ENCODE data around the gene PHB1.

Gene PHB1
- 26.7 to 38.6 (median 38.3) reads per million in 3 donors for total RNA-seq

DNA sequence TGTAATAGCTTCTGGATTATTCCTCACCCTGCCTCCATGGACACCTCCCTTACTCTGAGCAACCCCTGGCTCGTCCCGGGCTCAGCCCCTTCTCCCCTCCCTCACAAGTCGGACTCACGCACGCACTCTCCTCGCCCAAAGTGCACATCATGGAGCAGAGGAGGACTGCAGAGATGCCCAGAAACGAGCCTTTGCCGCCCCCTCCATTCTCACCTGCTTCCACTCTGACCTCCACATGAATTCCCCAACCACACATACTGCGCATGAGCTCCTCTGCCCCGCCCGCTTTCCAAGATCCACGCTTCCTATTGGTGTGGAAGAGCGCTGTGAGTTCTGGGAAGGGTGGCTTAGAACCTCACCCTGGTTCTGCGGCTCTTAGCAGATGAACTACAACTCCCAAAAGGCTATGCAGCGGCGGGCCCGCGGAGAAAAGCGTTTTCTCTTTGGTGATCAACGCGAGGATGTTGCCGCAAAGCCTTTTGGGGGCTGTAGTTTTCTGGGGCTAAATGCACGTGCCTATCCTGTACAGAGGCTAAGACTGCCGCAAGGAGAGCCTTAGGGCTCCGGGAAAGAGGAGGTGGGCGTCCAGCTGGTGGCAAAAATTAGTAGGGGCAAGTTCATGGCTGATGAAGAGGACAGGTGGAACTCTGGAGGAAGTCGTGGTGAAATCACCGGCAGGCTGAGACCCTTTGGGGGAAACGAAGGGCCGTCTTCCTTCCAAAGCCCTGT, at the start of gene PHB1:
Gene PHB1, minus strand, starts transcription at position 261 of the 729 bp plus-strand sequence. CDS start 1,618 bp downstream, outside the sequence.
- Histone ChIP-seq H3K4me3 (ENCODE audit: insufficient read depth, low read depth, low read length, poor library complexity, severe bottlenecking) (peak within 1 kb of the TSS; percentile 89), H3K27ac (ENCODE audit: insufficient read depth, low read length, poor library complexity, severe bottlenecking) (peak within 1 kb of the TSS; percentile 72), H3K36me3 (ENCODE audit: control insufficient read depth, insufficient read depth, low read length) (peaks cover 26% of the 10 kb centered on the region), H3K9me3 (ENCODE audit: control insufficient read depth, low read length) (no peaks in the 10 kb centered on the region), H3K27me3 (replicated peaks; ENCODE audit: control insufficient read depth, insufficient read depth, low read length, poor library complexity, severe bottlenecking) (no peaks in the 10 kb centered on the region), H3K4me1 (ENCODE audit: control insufficient read depth, insufficient read depth, low read length, poor library complexity, severe bottlenecking) (no peaks in the 10 kb centered on the region)
- DNase-seq, result peak; percentile 86 to 94 (median 93)

DNA sequence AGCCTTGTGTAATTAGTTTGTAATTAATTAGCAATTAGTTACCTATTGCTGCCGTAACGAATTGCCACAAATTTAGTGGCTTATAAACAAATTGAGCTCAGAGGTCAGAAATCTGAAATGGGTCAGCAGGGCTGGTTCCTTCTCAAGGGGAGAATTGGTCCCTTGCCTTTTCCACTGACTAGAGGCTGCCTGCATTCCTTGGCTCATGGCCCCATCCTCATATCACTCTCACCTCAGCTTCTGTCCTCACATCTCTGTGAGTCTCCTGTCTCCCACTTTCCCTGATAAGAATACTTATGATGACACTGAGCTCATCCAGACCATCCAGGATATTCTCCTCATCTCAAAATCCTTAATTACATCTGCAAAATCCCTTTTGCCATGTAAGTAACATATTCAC, 49.4 kb upstream of the PHB1 start:
- Histone ChIP-seq H3K27me3 (replicated peaks; ENCODE audit: control insufficient read depth, insufficient read depth, low read length, poor library complexity, severe bottlenecking) (no peaks in the 10 kb centered on the region), H3K27ac (ENCODE audit: insufficient read depth, low read length, poor library complexity, severe bottlenecking) (no peak overlapping the region), H3K4me1 (ENCODE audit: control insufficient read depth, insufficient read depth, low read length, poor library complexity, severe bottlenecking) (no peaks in the 10 kb centered on the region), H3K36me3 (ENCODE audit: control insufficient read depth, insufficient read depth, low read length) (no peaks in the 10 kb centered on the region), H3K4me3 (ENCODE audit: insufficient read depth, low read depth, low read length, poor library complexity, severe bottlenecking) (no peak overlapping the region), H3K9me3 (ENCODE audit: control insufficient read depth, low read length) (no peaks in the 10 kb centered on the region)
- DNase-seq, result no peak

DNA sequence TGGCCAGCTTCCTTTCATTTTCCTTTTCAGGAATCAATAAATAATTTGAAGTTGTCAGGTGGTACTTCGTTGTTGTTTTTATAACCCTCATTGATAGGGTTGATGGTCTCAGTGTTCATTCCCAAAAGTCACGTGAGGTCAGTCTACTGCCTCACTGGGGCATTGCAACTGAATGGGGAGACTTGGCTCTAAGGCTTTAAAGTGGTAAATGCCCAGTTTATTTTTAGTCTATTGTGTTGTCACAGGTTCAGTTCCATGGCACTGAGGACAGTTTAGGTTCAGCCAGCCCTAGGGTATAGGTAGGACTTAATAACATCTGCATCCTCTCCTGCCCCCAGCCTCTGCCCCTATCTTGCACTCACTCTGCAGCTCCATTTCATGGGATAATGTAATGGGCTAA, 46.9 kb upstream of the PHB1 start:
- Histone ChIP-seq H3K4me1 (ENCODE audit: control insufficient read depth, insufficient read depth, low read length, poor library complexity, severe bottlenecking) (no peaks in the 10 kb centered on the region), H3K36me3 (ENCODE audit: control insufficient read depth, insufficient read depth, low read length) (no peaks in the 10 kb centered on the region), H3K27ac (ENCODE audit: insufficient read depth, low read length, poor library complexity, severe bottlenecking) (no peak overlapping the region), H3K27me3 (replicated peaks; ENCODE audit: control insufficient read depth, insufficient read depth, low read length, poor library complexity, severe bottlenecking) (no peaks in the 10 kb centered on the region), H3K4me3 (ENCODE audit: insufficient read depth, low read depth, low read length, poor library complexity, severe bottlenecking) (no peak overlapping the region), H3K9me3 (ENCODE audit: control insufficient read depth, low read length) (no peaks in the 10 kb centered on the region)
- DNase-seq, result no peak

DNA sequence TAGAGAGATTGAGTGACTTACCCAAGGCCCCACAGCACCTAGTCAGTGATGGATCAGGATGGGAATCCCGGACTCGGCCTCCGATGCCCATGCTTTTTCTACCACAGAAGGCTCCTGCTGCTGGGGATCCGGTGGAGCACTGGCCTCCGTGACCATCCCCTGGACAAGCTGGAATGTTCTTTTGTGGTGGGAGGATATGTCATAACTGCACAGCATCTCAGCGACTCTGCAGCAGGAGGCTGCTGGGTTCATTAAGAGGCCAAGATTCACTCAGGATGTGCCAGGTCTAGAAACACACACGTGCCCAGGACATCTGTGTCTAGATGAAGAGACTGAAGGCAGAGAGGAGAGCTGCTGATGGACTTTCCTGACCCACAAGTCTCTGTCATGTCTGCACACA, 45.7 kb upstream of the PHB1 start:
- H3K27ac ChIP-seq (ENCODE audit: insufficient read depth, low read length, poor library complexity, severe bottlenecking), result no peak overlapping the region
- DNase-seq, result no peak
- no peaks in the 10 kb centered on the region for H3K9me3 ChIP-seq (ENCODE audit: control insufficient read depth, low read length)
- H3K4me3 ChIP-seq (ENCODE audit: insufficient read depth, low read depth, low read length, poor library complexity, severe bottlenecking), result no peak overlapping the region
- no peaks in the 10 kb centered on the region for H3K27me3 ChIP-seq (replicated peaks; ENCODE audit: control insufficient read depth, insufficient read depth, low read length, poor library complexity, severe bottlenecking)
- no peaks in the 10 kb centered on the region for H3K36me3 ChIP-seq (ENCODE audit: control insufficient read depth, insufficient read depth, low read length)
- no peaks in the 10 kb centered on the region for H3K4me1 ChIP-seq (ENCODE audit: control insufficient read depth, insufficient read depth, low read length, poor library complexity, severe bottlenecking)

DNA sequence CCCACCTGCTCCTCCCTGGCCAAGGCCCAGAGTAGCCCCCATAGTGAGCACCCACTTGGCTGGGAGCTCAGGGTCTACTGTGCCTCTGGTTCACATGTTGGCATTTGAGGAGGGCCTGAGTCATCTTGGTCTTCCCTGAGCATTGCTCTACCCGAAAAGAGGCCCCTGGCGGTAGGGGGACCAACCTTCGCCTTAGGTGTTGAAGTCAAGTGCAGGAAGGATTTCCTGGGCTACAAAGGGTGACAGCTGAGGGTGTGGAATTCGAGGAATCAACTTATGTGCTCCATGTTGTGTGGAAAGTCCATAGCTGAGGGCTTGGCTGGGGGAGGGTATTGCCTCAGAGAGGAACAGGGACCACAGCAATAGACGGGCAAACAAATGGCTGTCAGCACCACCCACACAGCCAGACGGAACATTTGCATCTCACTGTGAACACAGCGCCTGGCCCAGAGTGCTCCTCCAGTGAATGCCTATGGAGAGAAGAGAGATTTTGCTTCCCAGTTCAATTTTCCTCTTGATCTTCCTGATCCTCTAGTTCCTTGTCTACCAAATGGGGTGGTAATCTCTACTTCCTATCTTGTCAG, 44.8 kb upstream of the PHB1 start:
- DNase-seq, result no peak
- Histone ChIP-seq H3K36me3 (ENCODE audit: control insufficient read depth, insufficient read depth, low read length) (no peaks in the 10 kb centered on the region), H3K9me3 (ENCODE audit: control insufficient read depth, low read length) (no peaks in the 10 kb centered on the region), H3K27ac (ENCODE audit: insufficient read depth, low read length, poor library complexity, severe bottlenecking) (no peak overlapping the region), H3K27me3 (replicated peaks; ENCODE audit: control insufficient read depth, insufficient read depth, low read length, poor library complexity, severe bottlenecking) (no peaks in the 10 kb centered on the region), H3K4me1 (ENCODE audit: control insufficient read depth, insufficient read depth, low read length, poor library complexity, severe bottlenecking) (no peaks in the 10 kb centered on the region), H3K4me3 (ENCODE audit: insufficient read depth, low read depth, low read length, poor library complexity, severe bottlenecking) (no peak overlapping the region)

DNA sequence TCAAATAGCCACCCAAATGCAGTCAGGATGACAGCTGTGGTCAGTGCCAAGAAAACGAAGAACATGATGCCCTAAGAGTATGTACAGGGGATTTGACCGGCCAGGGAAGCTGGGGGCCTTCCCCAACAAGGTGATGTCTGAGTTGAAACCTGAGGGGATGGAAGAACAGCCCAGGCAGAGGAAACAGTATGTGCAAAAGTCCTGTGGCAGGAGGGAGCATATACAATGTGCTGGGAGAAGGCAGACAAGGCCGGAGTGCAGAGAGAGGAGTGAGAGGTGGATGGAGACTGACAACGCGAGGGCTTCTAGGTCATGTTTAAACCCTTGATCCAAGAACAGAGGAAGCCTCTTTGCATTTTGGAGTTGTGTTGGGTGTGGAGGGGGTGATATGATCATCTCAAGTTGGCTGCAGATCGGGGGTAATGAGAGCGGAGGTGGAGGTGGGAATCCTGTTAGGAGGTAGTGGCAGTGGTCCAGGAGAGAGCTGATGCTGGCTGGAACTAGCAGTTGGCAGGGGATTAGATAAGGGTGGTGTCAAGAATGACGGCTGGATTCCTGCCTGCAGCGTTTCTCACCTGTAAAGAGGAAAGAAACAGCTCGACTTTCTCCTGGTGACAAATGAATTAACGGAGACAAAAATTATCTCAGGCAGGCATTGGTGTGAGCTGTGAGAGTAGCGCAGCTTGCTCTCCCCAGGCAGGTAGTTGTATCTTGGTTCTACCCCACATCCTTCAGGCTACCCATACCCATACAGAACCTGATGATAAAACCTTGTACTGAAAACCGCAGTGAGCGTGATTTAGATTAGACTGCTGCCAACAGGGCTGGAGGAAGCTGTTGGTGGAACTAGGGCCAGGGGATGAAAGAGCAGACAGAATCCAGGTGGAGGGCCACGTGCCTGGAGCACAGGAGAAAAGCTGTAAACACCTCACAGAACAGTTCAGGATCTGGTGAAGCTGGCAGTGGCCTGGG, 43.2 kb upstream of the PHB1 start:
- no peaks in the 10 kb centered on the region for H3K27me3 ChIP-seq (replicated peaks; ENCODE audit: control insufficient read depth, insufficient read depth, low read length, poor library complexity, severe bottlenecking)
- no peak overlapping the region for H3K4me3 ChIP-seq (ENCODE audit: insufficient read depth, low read depth, low read length, poor library complexity, severe bottlenecking)
- no peaks in the 10 kb centered on the region for H3K4me1 ChIP-seq (ENCODE audit: control insufficient read depth, insufficient read depth, low read length, poor library complexity, severe bottlenecking)
- no peaks in the 10 kb centered on the region for H3K36me3 ChIP-seq (ENCODE audit: control insufficient read depth, insufficient read depth, low read length)
- no peak overlapping the region for H3K27ac ChIP-seq (ENCODE audit: insufficient read depth, low read length, poor library complexity, severe bottlenecking)
- H3K9me3 ChIP-seq (ENCODE audit: control insufficient read depth, low read length), result no peaks in the 10 kb centered on the region
- no peak for DNase-seq

DNA sequence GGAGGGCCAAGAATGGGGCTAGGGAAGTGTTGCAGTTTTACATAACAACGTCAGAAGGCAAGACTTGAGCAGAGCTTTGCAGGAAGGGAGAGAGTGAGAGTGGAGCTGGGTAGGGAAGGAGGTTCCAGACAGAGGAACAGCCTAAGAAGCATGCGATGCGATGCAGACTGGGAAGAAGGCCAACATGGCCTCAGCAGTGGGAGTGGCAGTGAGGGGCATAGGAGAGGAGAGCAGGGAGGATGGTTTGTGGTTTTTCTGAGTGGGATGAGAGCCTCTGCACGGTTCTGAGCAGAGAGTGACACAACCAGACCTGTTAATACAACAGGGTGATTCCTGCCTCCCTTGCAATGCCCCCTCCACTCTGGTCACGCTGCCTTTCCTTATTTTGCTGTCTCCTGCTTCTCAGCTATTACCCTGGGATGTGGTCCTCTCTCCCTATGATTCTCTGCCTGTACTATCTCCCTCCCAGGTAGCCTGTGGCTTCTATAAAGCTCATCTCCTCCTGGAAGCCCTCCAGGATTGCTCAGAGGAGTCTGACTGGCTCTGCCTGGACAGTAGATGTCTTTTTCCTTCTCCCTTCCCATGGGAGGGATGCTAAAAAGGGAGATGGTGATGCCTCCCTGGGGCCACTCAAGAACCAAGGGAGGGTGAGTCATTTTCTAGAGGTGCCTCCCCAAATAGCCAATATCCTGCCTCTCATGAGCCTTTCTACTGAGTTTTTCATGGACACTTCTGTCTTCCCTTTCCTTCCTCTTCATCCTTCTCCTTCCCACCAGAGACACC, 41.7 kb upstream of the PHB1 start:
- H3K36me3 ChIP-seq (ENCODE audit: control insufficient read depth, insufficient read depth, low read length), result no peaks in the 10 kb centered on the region
- no peak for DNase-seq
- no peak overlapping the region for H3K4me3 ChIP-seq (ENCODE audit: insufficient read depth, low read depth, low read length, poor library complexity, severe bottlenecking)
- no peaks in the 10 kb centered on the region for H3K27me3 ChIP-seq (replicated peaks; ENCODE audit: control insufficient read depth, insufficient read depth, low read length, poor library complexity, severe bottlenecking)
- no peak overlapping the region for H3K27ac ChIP-seq (ENCODE audit: insufficient read depth, low read length, poor library complexity, severe bottlenecking)
- no peaks in the 10 kb centered on the region for H3K4me1 ChIP-seq (ENCODE audit: control insufficient read depth, insufficient read depth, low read length, poor library complexity, severe bottlenecking)
- H3K9me3 ChIP-seq (ENCODE audit: control insufficient read depth, low read length), result no peaks in the 10 kb centered on the region

DNA sequence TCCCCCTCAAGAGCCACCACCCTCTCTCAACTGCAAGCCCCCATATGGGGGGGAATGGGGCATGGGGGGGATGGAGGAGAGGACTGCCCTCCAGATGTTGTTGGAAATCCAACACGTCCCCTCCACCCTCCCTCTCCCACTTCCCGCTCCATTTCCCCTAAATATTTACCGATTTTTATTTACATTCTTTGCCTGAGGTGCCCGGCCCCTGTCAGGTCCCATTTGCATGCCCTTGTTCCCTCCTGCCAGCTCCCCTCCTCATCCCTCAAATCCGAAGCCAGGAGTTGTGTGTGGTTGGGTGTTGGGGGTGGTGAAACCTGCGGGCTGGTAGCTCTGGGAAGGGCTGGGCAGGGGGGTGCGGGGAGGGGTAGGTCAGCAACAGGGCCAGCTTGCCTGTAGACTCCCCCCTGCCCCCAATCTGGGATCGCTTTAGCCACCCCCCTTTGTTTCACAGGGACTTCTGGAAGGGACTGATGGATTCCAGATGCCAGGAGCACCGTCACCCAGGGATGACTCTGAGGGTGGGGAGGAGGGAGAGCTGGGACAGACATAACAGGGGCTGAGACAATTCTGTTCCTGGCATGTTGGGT, 40.7 kb upstream of the PHB1 start:
- no peaks in the 10 kb centered on the region for H3K9me3 ChIP-seq (ENCODE audit: control insufficient read depth, low read length)
- DNase-seq, result no peak
- no peaks in the 10 kb centered on the region for H3K36me3 ChIP-seq (ENCODE audit: control insufficient read depth, insufficient read depth, low read length)
- no peak overlapping the region for H3K27ac ChIP-seq (ENCODE audit: insufficient read depth, low read length, poor library complexity, severe bottlenecking)
- no peak overlapping the region for H3K4me3 ChIP-seq (ENCODE audit: insufficient read depth, low read depth, low read length, poor library complexity, severe bottlenecking)
- no peaks in the 10 kb centered on the region for H3K4me1 ChIP-seq (ENCODE audit: control insufficient read depth, insufficient read depth, low read length, poor library complexity, severe bottlenecking)
- H3K27me3 ChIP-seq (replicated peaks; ENCODE audit: control insufficient read depth, insufficient read depth, low read length, poor library complexity, severe bottlenecking), result no peaks in the 10 kb centered on the region

DNA sequence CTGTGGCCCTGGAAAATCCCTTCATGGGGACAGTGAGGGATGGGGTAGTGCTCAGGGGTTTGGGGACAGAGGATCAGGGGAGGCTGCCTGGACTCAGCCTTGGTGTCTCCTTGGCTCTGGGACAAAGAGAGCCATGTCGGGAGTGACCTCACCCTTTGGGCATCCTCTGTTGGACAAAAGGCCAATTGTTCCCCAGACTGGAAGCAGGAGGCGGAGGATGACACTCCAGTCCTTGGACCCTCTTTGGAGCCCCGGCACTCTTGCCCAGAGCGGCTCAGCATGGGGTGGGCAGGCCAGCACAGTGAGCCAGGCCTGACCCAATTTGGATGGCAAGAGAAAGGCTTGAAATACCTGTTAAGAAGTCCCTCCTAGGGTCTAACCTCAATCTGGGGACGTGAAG, 39.4 kb upstream of the PHB1 start:
- Histone ChIP-seq H3K27ac (ENCODE audit: insufficient read depth, low read length, poor library complexity, severe bottlenecking) (no peak overlapping the region), H3K4me3 (ENCODE audit: insufficient read depth, low read depth, low read length, poor library complexity, severe bottlenecking) (no peak overlapping the region)
- no peak for DNase-seq

More for the DNA sequence above, 39.4 kb upstream of the PHB1 start:
- no peaks in the 10 kb centered on the region for H3K4me1 ChIP-seq (ENCODE audit: control insufficient read depth, insufficient read depth, low read length, poor library complexity, severe bottlenecking)
- no peaks in the 10 kb centered on the region for H3K27me3 ChIP-seq (replicated peaks; ENCODE audit: control insufficient read depth, insufficient read depth, low read length, poor library complexity, severe bottlenecking)
- no peaks in the 10 kb centered on the region for H3K36me3 ChIP-seq (ENCODE audit: control insufficient read depth, insufficient read depth, low read length)
- H3K9me3 ChIP-seq (ENCODE audit: control insufficient read depth, low read length), result no peaks in the 10 kb centered on the region
